Neural progenitor cell (in vitro differentiated cells): ENCODE data around the gene KIF12. TPM values are rescaled to one million over a fixed set of nuclear protein-coding genes. Genes with fewer than 3 reads are reported as not detected.

Experiments used
- DNase-seq: peaks from one replicate; pipeline ENCODE4 v3.0.0-alpha.2; 2016; ENCODE audit warnings: low spot score
- H2AFZ ChIP-seq: fragments of 200-600 bp; sonication (generic); replicated peaks from 2 replicates; pipeline ENCODE4 v1.6.1; 2016; ENCODE audit warnings: antibody characterized with exemption
- H3F3A ChIP-seq: fragments of 200-600 bp; sonication (generic); 2 replicates; pipeline ENCODE4 v1.6.1; 2016; ENCODE audit warnings: antibody characterized with exemption, low read depth
- H3K27ac ChIP-seq: fragments of 200-600 bp; sonication (generic); 2 replicates; pipeline ENCODE4 v1.5.1; 2016; ENCODE audit warnings: mild to moderate bottlenecking
- H3K27me3 ChIP-seq: fragments of 200-600 bp; sonication (generic); 2 replicates; pipeline ENCODE4 v1.6.1; 2016; ENCODE audit warnings: mild to moderate bottlenecking, moderate library complexity
- H3K36me3 ChIP-seq: fragments of 200-600 bp; sonication (generic); 2 replicates; pipeline ENCODE4 v1.5.1; 2016
- H3K4me1 ChIP-seq: fragments of 200-600 bp; sonication (generic); 2 replicates; pipeline ENCODE4 v1.6.1; 2016; ENCODE audit warnings: mixed run types
- H3K4me2 ChIP-seq: fragments of 200-600 bp; sonication (generic); 2 replicates; pipeline ENCODE4 v1.6.1; 2016
- H3K4me3 ChIP-seq: fragments of 200-600 bp; sonication (generic); 2 replicates; pipeline ENCODE4 v1.5.1; 2016
- H3K79me2 ChIP-seq: fragments of 200-600 bp; sonication (generic); 2 replicates; pipeline ENCODE4 v1.6.1; 2016; ENCODE audit warnings: low read depth
- H3K9ac ChIP-seq: fragments of 200-600 bp; sonication (generic); 2 replicates; pipeline ENCODE4 v1.6.1; 2016
- H3K9me3 ChIP-seq: fragments of 200-600 bp; sonication (generic); 2 replicates; pipeline ENCODE4 v1.5.1; 2016; ENCODE audit warnings: low read depth
- H4K20me1 ChIP-seq: fragments of 200-600 bp; sonication (generic); 2 replicates; pipeline ENCODE4 v1.6.1; 2016; ENCODE audit warnings: low read depth
- H3K27ac Mint-ChIP-seq: 3 replicates; pipeline ENCODE4 v1.8.0; 2021; ENCODE audit warnings: mixed read lengths
- H3K27me3 Mint-ChIP-seq: 2 replicates; pipeline ENCODE4 v1.8.0; 2022; ENCODE audit warnings: low read depth, mild to moderate bottlenecking, inconsistent platforms, moderate library complexity, mixed read lengths; ENCODE audit not compliant: insufficient read depth
- H3K36me3 Mint-ChIP-seq: 3 replicates; pipeline ENCODE4 v1.8.0; 2021; ENCODE audit warnings: mixed read lengths
- H3K4me1 Mint-ChIP-seq: 3 replicates; pipeline ENCODE4 v1.8.0; 2021; ENCODE audit warnings: mixed read lengths
- H3K4me3 Mint-ChIP-seq: 3 replicates; pipeline ENCODE4 v1.8.0; 2021; ENCODE audit warnings: mild to moderate bottlenecking, moderate library complexity, mixed read lengths
- H3K9me3 Mint-ChIP-seq: 3 replicates; pipeline ENCODE4 v1.8.0; 2020; ENCODE audit warnings: mixed read lengths
- CTCF ChIP-seq: fragments of 200-600 bp; sonication (generic); IDR thresholded peaks from 2 replicates; pipeline ENCODE4 v1.5.1; 2017; ENCODE audit warnings: antibody characterized with exemption, mild to moderate bottlenecking
- EZH2 ChIP-seq: fragments of 200-600 bp; sonication (generic); IDR thresholded peaks from 2 replicates; pipeline ENCODE4 v1.6.1; 2017; ENCODE audit warnings: antibody characterized with exemption, mild to moderate bottlenecking, moderate library complexity
- EZH2phosphoT487 ChIP-seq: fragments of 200-600 bp; sonication (generic); IDR thresholded peaks from 2 replicates; pipeline ENCODE4 v1.6.1; 2017; ENCODE audit warnings: antibody characterized with exemption
- total RNA-seq: library from RNA; depleted of rRNA; stranded (reverse); fragments of >200 nt; gene quantifications from 2 replicates; pipeline ENCODE4 v1.2.3, GENCODE V29; 2015; ENCODE audit warnings: low replicate concordance

Gene KIF12
- total RNA-seq, 1 donor from 2014 or later, result 0.56 TPM

- Histone ChIP-seq H3K79me2 (no peaks in the 10 kb centered on the region), H3K27me3 (no peaks in the 10 kb centered on the region), H3K27ac (no peak overlapping the region), H4K20me1 (no peaks in the 10 kb centered on the region), H3F3A (no peaks in the 10 kb centered on the region), H3K9me3 (no peaks in the 10 kb centered on the region), H3K4me2 (no peak overlapping the region), H3K36me3 (no peaks in the 10 kb centered on the region), H3K4me1 (no peaks in the 10 kb centered on the region), H3K9ac (no peak overlapping the region), H2AFZ (no peak overlapping the region), H3K4me3 (no peak overlapping the region)
- no peak for TF ChIP-seq CTCF
- no peak for TF ChIP-seq EZH2
- TF ChIP-seq EZH2phosphoT487, result no peak
- H3K27ac Mint-ChIP-seq, result no peak overlapping the region
- DNase-seq, result no peak
- no peaks in the 10 kb centered on the region for H3K36me3 Mint-ChIP-seq
- H3K27me3 Mint-ChIP-seq, result peaks cover 5% of the 10 kb centered on the region
- peaks cover 2% of the 10 kb centered on the region for H3K9me3 Mint-ChIP-seq
- no peak overlapping the region for H3K4me3 Mint-ChIP-seq
- no peaks in the 10 kb centered on the region for H3K4me1 Mint-ChIP-seq
Observed at GRCh38 chr9:114071197-114071795, 27.8 kb downstream of the KIF12 start.

- Mint-ChIP-seq H3K36me3 (no peaks in the 10 kb centered on the region), H3K4me3 (no peak overlapping the region), H3K4me1 (no peaks in the 10 kb centered on the region), H3K27ac (no peak overlapping the region), H3K9me3 (peaks cover 2% of the 10 kb centered on the region), H3K27me3 (peaks cover 5% of the 10 kb centered on the region)
- H3K9me3 ChIP-seq, result no peaks in the 10 kb centered on the region
- no peak overlapping the region for H3K9ac ChIP-seq
- H3K27me3 ChIP-seq, result no peaks in the 10 kb centered on the region
- H3F3A ChIP-seq, result no peaks in the 10 kb centered on the region
- H3K36me3 ChIP-seq, result no peaks in the 10 kb centered on the region
- H3K4me2 ChIP-seq, result no peak overlapping the region
- no peak for DNase-seq
- no peaks in the 10 kb centered on the region for H3K4me1 ChIP-seq
- H3K27ac ChIP-seq, result no peak overlapping the region
- no peak overlapping the region for H3K4me3 ChIP-seq
- H3K79me2 ChIP-seq, result no peaks in the 10 kb centered on the region
- TF ChIP-seq CTCF (no peak), EZH2 (no peak), EZH2phosphoT487 (no peak)
- H2AFZ ChIP-seq, result no peak overlapping the region
- H4K20me1 ChIP-seq, result no peaks in the 10 kb centered on the region
Observed at GRCh38 chr9:114070188-114071103, 28.6 kb downstream of the KIF12 start.

- no peaks in the 10 kb centered on the region for H3K36me3 ChIP-seq
- H3K4me3 ChIP-seq, result no peak overlapping the region
- Mint-ChIP-seq H3K4me3 (no peak overlapping the region), H3K9me3 (peaks cover 2% of the 10 kb centered on the region), H3K36me3 (no peaks in the 10 kb centered on the region), H3K27ac (no peak overlapping the region), H3K4me1 (no peaks in the 10 kb centered on the region), H3K27me3 (peaks cover 5% of the 10 kb centered on the region)
- DNase-seq, result no peak
- no peaks in the 10 kb centered on the region for H3K27me3 ChIP-seq
- H3F3A ChIP-seq, result no peaks in the 10 kb centered on the region
- H3K79me2 ChIP-seq, result no peaks in the 10 kb centered on the region
- no peak overlapping the region for H3K9ac ChIP-seq
- no peaks in the 10 kb centered on the region for H3K9me3 ChIP-seq
- TF ChIP-seq EZH2phosphoT487 (no peak), EZH2 (no peak), CTCF (no peak)
- no peaks in the 10 kb centered on the region for H4K20me1 ChIP-seq
- no peak overlapping the region for H3K4me2 ChIP-seq
- no peak overlapping the region for H3K27ac ChIP-seq
- H3K4me1 ChIP-seq, result no peaks in the 10 kb centered on the region
- H2AFZ ChIP-seq, result no peak overlapping the region
Observed at GRCh38 chr9:114069476-114070187, 29.5 kb downstream of the KIF12 start.
